DOHH2 (cell line): ENCODE data around the gene METTL3.

Experiments used
- H3F3A ChIP-seq: fragments of 200-600 bp; sonication (generic), shearing (Covaris generic); 2 replicates; pipeline ENCODE4 v1.6.0; 2016; ENCODE audit warnings: antibody characterized with exemption, mild to moderate bottlenecking; ENCODE audit not compliant: control insufficient read depth, insufficient read depth
- H3K27ac ChIP-seq: fragments of 200-600 bp; sonication (generic); 2 replicates; pipeline ENCODE4 v1.5.1; 2014; ENCODE audit warnings: low read depth, mild to moderate bottlenecking, low read length, moderate library complexity
- H3K27me3 ChIP-seq: fragments of 200-600 bp; sonication (generic); 2 replicates; pipeline ENCODE4 v1.6.1; 2014; ENCODE audit warnings: mild to moderate bottlenecking, low read length, mixed read lengths; ENCODE audit not compliant: control insufficient read depth
- H3K36me3 ChIP-seq: fragments of 200-600 bp; sonication (generic); 2 replicates; pipeline ENCODE4 v1.6.1; 2014; ENCODE audit warnings: mild to moderate bottlenecking, low read length, moderate library complexity, mixed read lengths; ENCODE audit not compliant: control insufficient read depth
- H3K4me1 ChIP-seq: fragments of 200-600 bp; sonication (generic); 2 replicates; pipeline ENCODE4 v1.6.1; 2014; ENCODE audit warnings: mild to moderate bottlenecking, low read length, mixed read lengths; ENCODE audit not compliant: control insufficient read depth
- H3K4me2 ChIP-seq: fragments of 200-600 bp; sonication (generic); 2 replicates; pipeline ENCODE4 v1.6.0; 2014; ENCODE audit warnings: mild to moderate bottlenecking, low read length, moderate library complexity
- H3K4me3 ChIP-seq: fragments of 200-600 bp; sonication (generic); 2 replicates; pipeline ENCODE4 v1.5.1; 2014; ENCODE audit warnings: mild to moderate bottlenecking, low read length, mixed read lengths
- H3K79me2 ChIP-seq: fragments of 200-600 bp; sonication (generic); 2 replicates; pipeline ENCODE4 v1.6.1; 2014; ENCODE audit warnings: mild to moderate bottlenecking, low read length, mixed read lengths; ENCODE audit not compliant: control insufficient read depth
- H3K9me2 ChIP-seq: fragments of 200-600 bp; sonication (generic); replicated peaks from 2 replicates; pipeline ENCODE4 v1.6.1; 2014; ENCODE audit warnings: mild to moderate bottlenecking, low read length, mixed read lengths; ENCODE audit not compliant: control insufficient read depth
- H3K9me3 ChIP-seq: fragments of 200-600 bp; sonication (generic); 2 replicates; pipeline ENCODE4 v1.6.1; 2014; ENCODE audit warnings: antibody characterized with exemption, low read length, mixed read lengths; ENCODE audit not compliant: control insufficient read depth, insufficient read depth
- H4K20me1 ChIP-seq: fragments of 200-600 bp; sonication (generic); 2 replicates; pipeline ENCODE4 v1.6.0; 2014; ENCODE audit warnings: low read depth, mild to moderate bottlenecking, antibody characterized with exemption, low read length, moderate library complexity; ENCODE audit not compliant: control insufficient read depth, insufficient read depth
- EZH2phosphoT487 ChIP-seq: fragments of 200-600 bp; sonication (generic); IDR thresholded peaks from 2 replicates; pipeline ENCODE4 v1.6.1; 2017; ENCODE audit warnings: borderline replicate concordance, mild to moderate bottlenecking, antibody characterized with exemption, low read length, moderate library complexity, mixed read lengths
- TF ChIP-seq, protein P1 (sequence below): fragments of 200-600 bp; sonication (generic); IDR thresholded peaks from one replicate; pipeline ENCODE4 v1.5.1; 2014; ENCODE audit warnings: antibody characterized with exemption, mild to moderate bottlenecking, low read depth, low read length; ENCODE audit not compliant: poor library complexity, severe bottlenecking

The METTL3 gene

DNA sequence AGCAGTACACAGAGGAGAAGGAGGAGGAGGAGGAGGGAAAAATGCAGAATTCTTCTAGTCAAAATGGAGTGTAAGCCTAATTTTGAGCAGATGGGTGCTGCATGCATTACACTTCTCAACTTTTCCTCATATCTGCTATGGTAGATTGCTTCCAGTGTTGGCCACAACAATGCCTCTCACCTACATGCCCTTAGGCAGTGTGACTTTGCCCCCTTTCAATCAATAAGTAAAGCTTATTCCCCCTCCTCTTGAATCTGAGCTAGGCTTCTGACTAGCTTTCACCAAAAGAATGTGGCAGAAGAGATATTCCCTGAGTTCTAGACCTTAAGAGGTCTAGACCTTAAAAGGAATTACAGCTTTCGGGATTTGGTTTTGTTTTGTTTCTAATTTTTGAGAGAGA lies 3.2 kb upstream of the METTL3 start:
- Histone ChIP-seq H3K4me2 (no peak overlapping the region), H3K9me2 (no peaks in the 10 kb centered on the region), H3K79me2 (peaks cover 19% of the 10 kb centered on the region), H3K27ac (no peak overlapping the region), H3K4me3 (no peak overlapping the region), H3K27me3 (no peaks in the 10 kb centered on the region), H4K20me1 (no peaks in the 10 kb centered on the region), H3K9me3 (no peaks in the 10 kb centered on the region), H3K36me3 (peaks cover 8% of the 10 kb centered on the region), H3F3A (peaks cover 5% of the 10 kb centered on the region; the same call in 1 of the 2 replicates), H3K4me1 (peaks cover 15% of the 10 kb centered on the region)
- TF ChIP-seq, protein P1, sequence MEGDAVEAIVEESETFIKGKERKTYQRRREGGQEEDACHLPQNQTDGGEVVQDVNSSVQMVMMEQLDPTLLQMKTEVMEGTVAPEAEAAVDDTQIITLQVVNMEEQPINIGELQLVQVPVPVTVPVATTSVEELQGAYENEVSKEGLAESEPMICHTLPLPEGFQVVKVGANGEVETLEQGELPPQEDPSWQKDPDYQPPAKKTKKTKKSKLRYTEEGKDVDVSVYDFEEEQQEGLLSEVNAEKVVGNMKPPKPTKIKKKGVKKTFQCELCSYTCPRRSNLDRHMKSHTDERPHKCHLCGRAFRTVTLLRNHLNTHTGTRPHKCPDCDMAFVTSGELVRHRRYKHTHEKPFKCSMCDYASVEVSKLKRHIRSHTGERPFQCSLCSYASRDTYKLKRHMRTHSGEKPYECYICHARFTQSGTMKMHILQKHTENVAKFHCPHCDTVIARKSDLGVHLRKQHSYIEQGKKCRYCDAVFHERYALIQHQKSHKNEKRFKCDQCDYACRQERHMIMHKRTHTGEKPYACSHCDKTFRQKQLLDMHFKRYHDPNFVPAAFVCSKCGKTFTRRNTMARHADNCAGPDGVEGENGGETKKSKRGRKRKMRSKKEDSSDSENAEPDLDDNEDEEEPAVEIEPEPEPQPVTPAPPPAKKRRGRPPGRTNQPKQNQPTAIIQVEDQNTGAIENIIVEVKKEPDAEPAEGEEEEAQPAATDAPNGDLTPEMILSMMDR: no peak
- no peak for TF ChIP-seq EZH2phosphoT487

DNA sequence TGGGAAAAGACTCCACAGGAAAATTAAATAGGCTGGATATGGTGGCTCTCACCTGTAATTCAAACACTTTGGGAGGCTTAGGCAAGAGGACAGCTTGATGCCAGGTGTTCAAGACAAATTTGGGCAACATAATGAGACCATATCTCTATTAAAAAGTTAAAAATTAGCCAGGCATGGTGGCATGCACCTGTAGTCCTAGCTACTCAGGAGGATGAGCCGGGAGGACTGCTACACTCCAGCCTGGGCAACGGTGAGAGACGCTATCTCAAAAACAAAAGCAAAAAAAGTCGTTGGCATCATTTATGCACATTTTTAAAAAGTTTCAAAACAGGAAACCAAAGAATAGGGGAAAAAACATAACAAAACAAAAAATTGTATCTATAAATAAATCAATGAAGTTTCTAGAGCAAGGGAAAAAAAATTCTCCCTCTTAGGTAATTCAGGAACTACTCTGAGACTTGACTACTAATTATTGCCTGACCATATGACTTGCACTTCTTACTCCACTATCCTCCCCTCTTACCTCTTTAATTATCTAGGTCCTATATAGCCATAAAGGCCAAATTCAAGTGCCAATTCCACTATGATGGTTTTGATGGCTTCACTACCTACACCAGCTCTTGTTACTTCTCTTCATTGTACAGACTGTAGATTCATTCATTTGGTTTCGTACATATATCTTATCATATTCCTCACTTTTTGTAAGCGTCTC lies 1.6 kb downstream of the METTL3 start:
- H3K4me3 ChIP-seq: peak overlapping the region; percentile 95
- no peaks in the 10 kb centered on the region for H3K9me2 ChIP-seq
- H4K20me1 ChIP-seq: no peaks in the 10 kb centered on the region
- H3K79me2 ChIP-seq: peaks cover 62% of the 10 kb centered on the region
- H3F3A ChIP-seq: peaks cover 5% of the 10 kb centered on the region; the same call in 1 of the 2 replicates
- H3K9me3 ChIP-seq: no peaks in the 10 kb centered on the region
- TF ChIP-seq EZH2phosphoT487: no peak
- TF ChIP-seq, protein P1: no peak
- peaks cover 21% of the 10 kb centered on the region for H3K4me1 ChIP-seq
- H3K4me2 ChIP-seq: peak overlapping the region; percentile 79
- no peaks in the 10 kb centered on the region for H3K27me3 ChIP-seq
- no peak overlapping the region for H3K27ac ChIP-seq
- peaks cover 32% of the 10 kb centered on the region for H3K36me3 ChIP-seq

DNA sequence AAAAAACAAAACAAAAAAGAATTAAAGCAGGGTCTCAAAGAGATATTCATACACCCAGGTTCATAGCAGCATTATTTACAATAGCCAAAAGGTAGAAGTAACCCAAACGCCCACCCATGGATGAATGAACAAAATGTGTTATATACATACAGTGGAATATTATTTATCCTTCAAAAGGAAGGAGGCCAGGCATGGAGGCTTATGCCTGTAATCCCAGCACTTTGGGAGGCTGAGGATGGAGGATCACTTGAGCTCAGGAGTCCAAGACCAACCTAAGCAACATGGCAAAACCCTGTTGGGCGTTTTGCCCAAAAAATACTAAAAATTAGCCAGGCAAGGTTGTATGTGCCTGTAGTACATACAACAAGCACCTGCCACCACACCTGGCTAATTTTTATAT lies 4.6 kb downstream of the METTL3 start:
- Histone ChIP-seq H3K4me3 (no peak overlapping the region), H3K79me2 (peaks cover 78% of the 10 kb centered on the region), H3K9me3 (no peaks in the 10 kb centered on the region), H3F3A (no peaks in the 10 kb centered on the region), H4K20me1 (no peaks in the 10 kb centered on the region), H3K4me2 (no peak overlapping the region), H3K36me3 (peaks cover 59% of the 10 kb centered on the region), H3K4me1 (peaks cover 15% of the 10 kb centered on the region), H3K27ac (no peak overlapping the region), H3K27me3 (no peaks in the 10 kb centered on the region), H3K9me2 (no peaks in the 10 kb centered on the region)
- TF ChIP-seq, protein P1: no peak
- no peak for TF ChIP-seq EZH2phosphoT487
